K562 (cell line): ENCODE measurements around the gene MAN1B1. TPM values are rescaled to one million over a fixed set of nuclear protein-coding genes. Genes with fewer than 3 reads are reported as not detected.

Source experiments
- ARNT ChIP-seq, 2 experiments: fragments of 450-650 bp; IDR thresholded peaks; 2 replicates each; pipeline ENCODE4 v1.6.1; 2016; ENCODE audit warnings: mild to moderate bottlenecking in 1 of 2
- ATF4 ChIP-seq: fragments of 450-650 bp; formaldehyde crosslinking; IDR thresholded peaks from 2 replicates; pipeline ENCODE4 v1.4.0; 2022; ENCODE audit warnings: mild to moderate bottlenecking, moderate library complexity
- CBX2 ChIP-seq: fragments of 200-600 bp; sonication (generic); IDR thresholded peaks from one replicate; pipeline ENCODE4 v1.6.1; 2012; ENCODE audit warnings: mild to moderate bottlenecking, low read length, inconsistent platforms; ENCODE audit not compliant: insufficient read depth, poor library complexity, severe bottlenecking
- EHMT2 ChIP-seq: fragments of 450-650 bp; IDR thresholded peaks from 2 replicates; pipeline ENCODE4 v1.6.1; 2018; ENCODE audit warnings: antibody characterized with exemption
- FOSL1 ChIP-seq: fragments of 200-800 bp; sonication (Bioruptor generic); conservative IDR thresholded peaks from 2 replicates; pipeline ENCODE4 v1.6.1; 2016; ENCODE audit warnings: missing genetic modification characterization, missing compliant biosample characterization
- HNRNPUL1 ChIP-seq: fragments of 200-400 bp; formaldehyde crosslinking; IDR thresholded peaks from 2 replicates; pipeline ENCODE4 v1.6.1; 2017; ENCODE audit warnings: low read length
- MAFK ChIP-seq: IDR thresholded peaks from 2 replicates; pipeline ENCODE4 v1.6.1; 2011; ENCODE audit warnings: low read length, improper control_type of control experiment
- MAZ ChIP-seq, 2 experiments: fragments of 450-650 bp in 1 of 2; sonication (generic) in 1 of 2; formaldehyde crosslinking; IDR thresholded peaks in 1 of 2; conservative IDR thresholded peaks in 1 of 2; 2 replicates each; pipeline versions ENCODE4 v1.4.0 to v1.5.0; 2020; ENCODE audit warnings: mild to moderate bottlenecking in 1 of 2, missing genetic modification reagents in 1 of 2
- PCBP2 ChIP-seq: fragments of 200-400 bp; formaldehyde crosslinking; IDR thresholded peaks from 2 replicates; pipeline ENCODE4 v1.6.1; 2018; ENCODE audit warnings: low read length, low read depth, mild to moderate bottlenecking, moderate library complexity; ENCODE audit not compliant: poor library complexity, severe bottlenecking
- POLR2AphosphoS5 ChIP-seq: IDR thresholded peaks from 2 replicates; pipeline ENCODE4 v1.6.1; 2011; ENCODE audit warnings: mild to moderate bottlenecking, low read depth, low read length, moderate library complexity; ENCODE audit not compliant: control insufficient read depth, insufficient read depth
- POLR2B ChIP-seq: fragments of 450-650 bp; IDR thresholded peaks from 2 replicates; pipeline ENCODE4 v1.6.1; 2018; ENCODE audit warnings: low read depth; ENCODE audit not compliant: partially characterized antibody
- RBBP5 ChIP-seq: fragments of 200-600 bp; sonication (generic); IDR thresholded peaks from 2 replicates; pipeline ENCODE4 v1.6.1; 2012; ENCODE audit warnings: borderline replicate concordance, mild to moderate bottlenecking, low read length, control low read depth, inconsistent platforms; ENCODE audit not compliant: insufficient read depth, poor library complexity, severe bottlenecking
- RFX5 ChIP-seq: IDR thresholded peaks from 2 replicates; pipeline ENCODE4 v1.6.1; 2011; ENCODE audit warnings: low read depth, mild to moderate bottlenecking, improper control_type of control experiment, low read length
- SIN3A ChIP-seq, 2 experiments: fragments of 150-350 bp in 1 of 2; IDR thresholded peaks; 2 replicates each; pipeline ENCODE4 v1.6.1; 2011 to 2016; ENCODE audit warnings: borderline replicate concordance in 2 of 2, low read depth in 2 of 2, low read length in 2 of 2, mild to moderate bottlenecking in 2 of 2, moderate library complexity in 2 of 2; ENCODE audit not compliant: control insufficient read depth in 1 of 2
- SIN3B ChIP-seq: fragments of 450-650 bp; IDR thresholded peaks from 2 replicates; pipeline ENCODE4 v1.6.1; 2017; ENCODE audit warnings: low read depth, mild to moderate bottlenecking, moderate library complexity
- TOE1 ChIP-seq, 2 experiments: fragments of 450-650 bp in 1 of 2; sonication (generic) in 1 of 2; formaldehyde crosslinking in 1 of 2; IDR thresholded peaks; 2 replicates each; pipeline versions ENCODE4 v1.7.1 to v1.8.0; 2016 to 2022; ENCODE audit warnings: borderline replicate concordance in 2 of 2, mild to moderate bottlenecking in 2 of 2, antibody characterized with exemption in 1 of 2, inconsistent platforms in 1 of 2, low read depth in 1 of 2, missing genetic modification reagents in 1 of 2, moderate library complexity in 1 of 2
- ZNF134 ChIP-seq: fragments of 250-450 bp; sonication (Bioruptor Pico); conservative IDR thresholded peaks from 2 replicates; pipeline ENCODE4 v1.4.0; 2020
- ZNF384 ChIP-seq: IDR thresholded peaks from 2 replicates; pipeline ENCODE4 v1.6.1; 2012; ENCODE audit warnings: low read depth, low read length, improper control_type of control experiment
- ZNF551 ChIP-seq: fragments of 250-450 bp; sonication (Bioruptor Pico); IDR thresholded peaks from 2 replicates; pipeline ENCODE4 v1.5.0; 2021; ENCODE audit warnings: mild to moderate bottlenecking, moderate library complexity
- ZNF766 ChIP-seq: fragments of 200-800 bp; sonication (Bioruptor generic); conservative IDR thresholded peaks from 2 replicates; pipeline ENCODE4 v1.6.1; 2016; ENCODE audit warnings: missing genetic modification characterization, missing compliant biosample characterization
- polyA plus RNA-seq, 8 experiments: library from polyadenylated mRNA; depleted of rRNA in 4 of 8; stranded (reverse) in 5 of 8; unstranded in 3 of 8; fragments of >200 nt; fragmentation: Nextera tagmentation in 2 of 8; fragmentation: Illumina TruSeq in 1 of 8; extraction: Ambion mirVana in 2 of 8; extraction: Trizol in 1 of 8; gene quantifications; 2 replicates each; pipeline versions ENCODE4 v1.2.1 to v1.2.3, GENCODE V29; 2011 to 2014; ENCODE audit warnings: inconsistent platforms in 1 of 8, missing spikeins in 1 of 8
- total RNA-seq, 7 experiments: library from RNA; depleted of rRNA in 6 of 7; stranded (reverse); fragments of >200 nt in 6 of 7; fragmentation: Illumina TruSeq in 2 of 7; extraction: Trizol in 2 of 7; gene quantifications; 2 replicates each; pipeline versions ENCODE4 v1.2.1 to v1.2.3, GENCODE V29; 2011 to 2021; ENCODE audit warnings: low replicate concordance in 1 of 7
- TF ChIP-seq, protein P1 (sequence below), 2 experiments: fragments of 450-650 bp; conservative IDR thresholded peaks; 2 replicates each; pipeline ENCODE4 v1.6.1; 2017; ENCODE audit warnings: mild to moderate bottlenecking in 2 of 2, moderate library complexity in 2 of 2

Gene MAN1B1
- total and polyA plus RNA-seq, 9 of the 15 experiments (the other 6 are each of a cell fraction or from before 2014, with no cell fraction given), result 0.55 to 36.6 (median 27.3) TPM

- TF ChIP-seq TOE1 (IDR thresholded peaks at IDR 0.05; ENCODE audit: borderline replicate concordance), result no peak
- TF ChIP-seq TOE1 (CRISPR knock-in tag; IDR thresholded peaks at IDR 0.05; ENCODE audit: borderline replicate concordance, low read depth), result no peak
- TF ChIP-seq FOSL1 (tag), result peak; percentile 34
- TF ChIP-seq ZNF551 (CRISPR knock-in tag), result no peak
- no peak for TF ChIP-seq EHMT2
- no peak for TF ChIP-seq PCBP2
- TF ChIP-seq RBBP5, result peak; percentile 34
- no peak for TF ChIP-seq MAFK
- TF ChIP-seq, protein P1, sequence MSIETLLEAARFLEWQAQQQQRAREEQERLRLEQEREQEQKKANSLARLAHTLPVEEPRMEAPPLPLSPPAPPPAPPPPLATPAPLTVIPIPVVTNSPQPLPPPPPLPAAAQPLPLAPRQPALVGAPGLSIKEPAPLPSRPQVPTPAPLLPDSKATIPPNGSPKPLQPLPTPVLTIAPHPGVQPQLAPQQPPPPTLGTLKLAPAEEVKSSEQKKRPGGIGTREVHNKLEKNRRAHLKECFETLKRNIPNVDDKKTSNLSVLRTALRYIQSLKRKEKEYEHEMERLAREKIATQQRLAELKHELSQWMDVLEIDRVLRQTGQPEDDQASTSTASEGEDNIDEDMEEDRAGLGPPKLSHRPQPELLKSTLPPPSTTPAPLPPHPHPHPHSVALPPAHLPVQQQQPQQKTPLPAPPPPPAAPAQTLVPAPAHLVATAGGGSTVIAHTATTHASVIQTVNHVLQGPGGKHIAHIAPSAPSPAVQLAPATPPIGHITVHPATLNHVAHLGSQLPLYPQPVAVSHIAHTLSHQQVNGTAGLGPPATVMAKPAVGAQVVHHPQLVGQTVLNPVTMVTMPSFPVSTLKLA (conservative IDR thresholded peaks at IDR 0.05), result peak; percentile 51 to 71; a peak in 2 of 4 replicates
- no peak for TF ChIP-seq HNRNPUL1
- TF ChIP-seq ARNT (IDR thresholded peaks at IDR 0.05), result no peak
- peak; percentile 99 for TF ChIP-seq ZNF384
- TF ChIP-seq CBX2, result no peak
- no peak for TF ChIP-seq ZNF766 (CRISPR knock-in tag)
- no peak for TF ChIP-seq POLR2B
- TF ChIP-seq POLR2AphosphoS5, result no peak; the same call in 1 of the 2 replicates
- TF ChIP-seq MAZ (CRISPR knock-in tag; conservative IDR thresholded peaks at IDR 0.05 in 1 of 2, IDR thresholded peaks at IDR 0.05 in 1 of 2), result 0 out of 4 replicates have a peak, but pooled peaks of 1 of the 2 experiments have one; percentile 8
- TF ChIP-seq SIN3A (IDR thresholded peaks at IDR 0.05; ENCODE audit: borderline replicate concordance in 2 of 2, control insufficient read depth in 1 of 2, low read depth in 2 of 2, low read length in 2 of 2), result peak; percentile 36 to 48; a peak in 2 of 4 replicates
- TF ChIP-seq RFX5, result no peak
- TF ChIP-seq ATF4 (CRISPR knock-in tag), result no peak
- TF ChIP-seq SIN3B, result 0 out of 2 replicates have a peak, but pooled peaks have one; percentile 56
- no peak for TF ChIP-seq ZNF134
Measured at GRCh38 chr9:137070201-137070905, 16.4 kb upstream of the MAN1B1 start, which contains the start of gene SAPCD2 (continued).
